DMS153 (cell line): ENCODE measurements around the gene TJP3.

Experiments
- DNase-seq: peaks from one replicate; lab custom pipeline; 2025; lab: John Stamatoyannopoulos, UW

Gene TJP3

DNA sequence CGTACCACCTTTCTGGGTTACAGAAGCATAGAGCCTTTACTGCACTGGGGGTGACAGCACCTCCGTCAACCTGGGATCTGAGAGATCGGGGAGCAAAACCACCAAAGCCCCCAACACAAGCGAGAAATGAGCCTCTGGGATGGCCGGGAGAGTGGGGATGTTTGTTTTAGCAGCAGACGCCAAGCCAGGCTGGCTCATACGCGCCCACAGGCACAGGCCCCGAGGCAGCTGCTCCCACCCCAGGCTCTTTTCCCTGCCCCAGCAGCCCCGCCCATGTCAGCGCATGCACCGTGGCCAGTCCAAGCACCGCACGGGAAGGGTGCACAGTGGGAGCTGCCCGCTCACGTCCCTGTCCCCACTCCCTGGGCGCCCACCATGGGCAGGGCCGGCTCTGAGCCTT lies 16.5 kb upstream of the TJP3 start:
- no peak for DNase-seq

DNA sequence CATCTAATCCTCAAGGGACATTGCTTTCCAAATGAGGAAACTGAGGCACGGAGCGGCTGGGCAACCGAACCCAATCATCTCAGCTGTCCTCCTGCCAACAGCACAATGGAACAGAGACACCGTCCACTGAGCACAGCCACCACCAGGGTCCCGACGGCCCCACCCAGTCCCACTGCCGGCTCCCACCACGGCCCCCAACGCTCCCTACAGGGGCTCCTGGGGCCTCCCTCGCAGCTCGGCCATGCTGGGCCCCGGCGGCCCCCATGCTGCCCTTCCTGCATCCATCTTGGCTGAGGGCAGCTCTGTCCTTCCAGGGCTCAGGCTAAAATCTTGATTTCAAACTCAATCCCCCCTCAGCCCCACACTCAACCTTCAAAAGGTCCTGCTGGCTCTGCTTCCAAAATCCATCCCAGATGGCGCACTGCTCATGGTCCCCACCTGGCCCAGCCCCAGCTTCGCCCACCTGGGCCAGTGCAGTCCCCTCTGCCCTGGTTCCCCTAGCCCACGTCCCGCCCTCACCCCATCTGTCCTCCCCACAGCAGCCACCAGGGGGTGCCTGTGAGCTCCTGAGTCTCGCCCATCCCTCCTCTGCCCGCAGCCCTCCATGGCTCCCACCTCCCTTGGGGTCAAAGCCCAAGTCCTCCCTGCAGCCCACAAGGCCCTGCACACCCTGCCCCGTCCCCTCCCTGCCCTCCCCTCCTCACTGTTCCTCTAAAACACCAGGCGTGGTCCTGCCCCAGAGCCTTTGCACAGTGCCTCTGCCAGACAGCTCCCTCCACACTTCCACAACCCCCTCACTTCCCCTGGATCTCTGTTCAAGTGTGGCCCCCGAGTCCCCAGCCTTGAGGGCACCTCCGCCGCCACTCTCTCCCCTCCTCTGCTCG lies 15.8 kb upstream of the TJP3 start:
- DNase-seq: no peak

GRCh38 chr19:3693025-3693925 lies 14.9 kb upstream of the TJP3 start:
- no peak for DNase-seq

DNA sequence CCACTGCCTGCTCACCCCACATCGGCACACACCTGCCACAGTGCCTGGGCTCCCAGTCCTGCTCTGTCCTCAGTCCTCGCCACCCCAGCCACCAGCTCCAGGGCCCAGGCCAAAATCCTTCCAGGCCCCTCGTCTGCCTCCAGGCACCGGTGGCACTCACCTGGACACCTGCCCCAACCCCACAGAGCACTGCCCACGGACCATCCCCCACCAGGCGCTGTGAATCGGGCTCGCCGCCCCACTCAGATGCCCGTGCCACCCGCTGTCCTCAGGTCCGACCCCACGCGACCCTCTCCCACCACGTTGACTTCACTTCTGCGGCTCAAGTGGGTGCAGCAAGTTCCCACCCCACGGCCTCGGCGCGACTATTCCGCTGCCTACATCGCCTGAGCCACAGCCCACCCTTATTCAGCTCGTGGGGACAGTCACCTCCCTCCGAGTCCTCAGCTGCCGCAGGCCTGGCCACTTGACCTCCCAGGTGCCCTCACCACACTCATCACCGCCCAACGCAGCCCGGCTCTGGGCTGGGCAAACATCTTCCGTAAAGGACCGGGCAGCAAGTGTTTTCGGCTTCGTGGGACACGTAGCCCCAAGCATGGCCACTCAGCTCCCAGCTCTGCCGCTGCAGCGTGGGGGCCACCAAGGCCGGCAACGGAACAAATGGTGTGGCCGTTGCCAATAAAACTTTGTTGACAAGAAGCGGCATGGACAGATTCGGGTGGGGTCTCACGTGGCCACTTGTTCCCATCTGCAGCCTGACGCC lies 13.6 kb upstream of the TJP3 start:
- DNase-seq: no peak

GRCh38 chr19:3695124-3695733 lies 13.0 kb upstream of the TJP3 start:
- no peak for DNase-seq

DNA sequence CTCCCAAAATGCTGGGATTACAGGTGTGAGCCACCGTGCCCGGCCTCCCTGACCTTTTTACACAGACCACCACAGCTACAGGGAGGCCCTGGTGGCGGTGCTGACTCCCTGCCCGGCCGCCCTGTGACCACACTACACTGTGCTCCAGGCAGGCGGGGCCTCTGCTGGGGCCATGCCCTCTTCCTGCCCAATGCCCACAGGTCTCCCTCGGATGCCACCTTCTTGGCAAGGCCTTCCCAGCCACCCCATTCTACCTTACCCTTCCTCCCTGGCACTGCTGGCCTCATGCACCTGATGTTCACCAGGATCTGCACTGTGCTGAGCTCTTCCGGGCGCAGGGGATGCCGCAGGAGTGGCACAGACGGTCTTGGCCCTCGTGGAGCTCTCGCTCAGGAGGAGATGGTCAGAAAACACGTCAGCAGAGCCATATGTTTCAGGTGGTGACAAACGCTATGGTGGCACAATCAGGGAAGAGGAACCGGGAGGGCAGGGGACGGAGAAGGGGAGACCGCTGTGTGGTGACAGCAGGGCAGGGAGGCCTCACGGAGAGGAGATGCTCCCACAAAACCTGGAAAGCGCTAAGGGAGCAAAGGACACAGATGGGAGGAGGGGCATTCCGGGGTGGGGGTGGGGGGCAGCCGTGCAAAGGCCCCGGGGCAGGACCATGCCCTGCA lies 12.1 kb upstream of the TJP3 start:
- DNase-seq: no peak

DNA sequence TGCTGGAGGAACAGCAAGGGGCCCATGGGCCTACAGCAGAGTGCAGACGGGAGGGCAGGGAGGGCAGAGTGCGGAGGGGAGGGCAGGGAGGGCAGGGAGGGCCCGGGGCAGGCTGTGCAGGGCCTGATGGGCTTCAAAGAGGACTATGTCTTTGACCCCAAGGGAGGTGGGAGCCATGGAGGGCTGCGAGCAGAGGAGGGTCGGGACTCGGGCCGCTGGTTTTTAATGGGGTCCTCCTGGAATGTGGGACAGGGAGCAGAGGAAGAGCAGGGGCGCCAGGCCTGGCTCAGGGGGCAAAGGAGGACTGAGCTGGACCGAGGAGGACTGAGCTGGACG lies 11.6 kb upstream of the TJP3 start:
- DNase-seq: no peak

- DNase-seq: no peak
These were observed 11.1 kb upstream of the TJP3 start for GRCh38 chr19:3697094-3697493.

- DNase-seq: no peak
These were observed 10.4 kb upstream of the TJP3 start for GRCh38 chr19:3697671-3698385.

DNA sequence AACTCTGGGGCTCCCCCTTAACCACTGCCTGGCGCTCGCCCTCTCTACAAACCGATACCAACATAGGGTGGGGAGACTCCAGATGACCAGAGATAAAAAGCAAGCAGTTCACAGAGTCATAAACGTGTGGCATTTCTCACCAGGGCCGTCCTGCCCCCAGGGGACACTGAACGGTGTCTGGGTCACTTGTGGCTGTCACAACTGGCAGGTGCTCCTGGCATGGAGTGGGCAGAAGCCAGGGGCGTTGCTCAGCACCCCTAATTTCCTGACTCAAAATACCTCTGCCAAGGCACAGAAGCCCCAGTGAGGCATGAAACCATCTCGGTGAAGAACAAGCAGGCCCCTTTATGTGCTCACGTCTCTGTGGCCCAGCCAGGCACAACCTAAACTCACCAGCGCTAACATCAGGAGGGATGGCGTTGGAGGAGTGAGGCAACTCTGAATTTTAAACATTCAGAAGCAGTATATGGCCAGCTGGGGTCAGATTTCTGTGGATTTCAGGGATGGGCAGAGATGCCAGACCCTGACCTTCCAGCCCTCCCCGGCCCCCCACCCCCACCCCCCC lies 9.7 kb upstream of the TJP3 start:
- no peak for DNase-seq

DNA sequence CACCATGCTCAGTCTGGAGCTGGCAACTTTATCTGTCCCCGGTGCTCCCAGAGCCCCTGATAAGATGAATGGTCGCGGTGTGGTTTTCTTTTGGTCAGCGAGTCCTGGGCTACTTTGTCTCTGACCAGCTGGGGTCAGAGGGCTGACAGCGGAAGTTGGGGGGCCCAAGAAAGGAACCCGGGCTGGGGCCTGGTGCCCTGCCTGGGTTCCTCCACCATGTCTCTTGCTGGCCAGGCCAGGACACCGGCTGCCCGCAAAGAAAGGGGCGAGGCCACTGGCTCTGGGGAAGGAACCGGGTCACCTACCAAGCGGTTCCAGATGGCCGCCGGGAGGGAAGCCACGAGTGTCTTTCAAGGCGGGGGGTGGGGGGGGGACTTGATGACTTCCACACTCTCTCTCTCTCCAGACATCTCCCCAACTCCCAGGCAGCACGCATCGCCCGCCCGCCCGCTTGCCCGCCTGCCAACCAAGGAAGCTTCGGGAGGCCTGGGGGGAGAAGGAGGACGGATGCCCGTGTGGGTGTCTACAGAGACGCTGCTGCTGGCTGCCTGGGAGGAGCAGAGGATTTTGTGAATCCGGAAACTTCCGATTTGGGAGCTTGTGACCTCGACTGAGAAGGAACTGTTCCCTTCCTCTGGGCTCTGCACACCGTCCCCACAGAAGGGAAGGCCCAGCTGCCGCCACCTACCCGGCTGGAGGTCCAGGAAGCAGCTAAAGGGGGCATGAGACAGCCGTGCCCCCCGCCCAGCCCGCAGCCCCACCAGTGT lies 9.0 kb upstream of the TJP3 start:
- no peak for DNase-seq

GRCh38 chr19:3699741-3700241 lies 8.4 kb upstream of the TJP3 start:
- no peak for DNase-seq

DNA sequence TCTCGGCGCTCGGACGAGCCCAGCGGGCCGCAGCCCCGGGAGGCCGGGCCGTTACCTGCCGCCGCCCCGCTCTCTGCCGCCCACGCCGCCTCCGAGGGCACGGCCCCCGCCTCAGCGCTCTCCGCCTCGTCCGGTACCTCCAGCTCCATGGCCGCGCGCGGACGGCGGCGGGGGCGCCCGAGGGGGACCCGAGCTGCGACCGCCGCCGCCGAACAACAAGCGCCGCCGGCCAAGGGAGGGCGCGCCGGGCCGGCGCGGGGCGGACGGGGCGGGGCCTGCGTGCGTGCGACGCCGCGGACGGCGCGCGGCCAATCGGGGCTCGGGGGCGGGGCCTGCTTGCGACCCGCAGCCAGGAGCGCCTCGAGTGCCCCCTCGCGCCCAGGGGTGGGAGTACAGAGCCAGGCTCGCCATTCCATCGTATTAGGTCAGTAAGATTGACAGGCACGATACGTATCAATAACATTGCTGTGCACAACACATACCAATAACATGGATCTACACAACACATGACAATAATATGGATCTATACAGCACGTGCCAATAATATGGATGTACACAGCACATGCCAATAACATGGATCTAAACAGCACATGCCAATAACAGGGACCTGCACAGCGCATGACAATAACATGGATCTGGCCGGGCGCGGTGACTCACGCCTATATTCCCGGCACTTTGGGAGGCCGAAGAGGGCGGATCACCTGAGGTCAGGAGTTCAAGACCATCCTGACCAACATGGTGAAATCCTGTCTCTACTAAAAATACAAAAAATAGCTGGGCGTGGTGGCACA lies 7.7 kb upstream of the TJP3 start, which contains the start of gene PIP5K1C:
TSS of gene PIP5K1C (minus strand) at position 227 of the 791 bp plus-strand sequence. CDS start at position 149, 78 bp downstream.
- DNase-seq: peak; percentile 75

DNA sequence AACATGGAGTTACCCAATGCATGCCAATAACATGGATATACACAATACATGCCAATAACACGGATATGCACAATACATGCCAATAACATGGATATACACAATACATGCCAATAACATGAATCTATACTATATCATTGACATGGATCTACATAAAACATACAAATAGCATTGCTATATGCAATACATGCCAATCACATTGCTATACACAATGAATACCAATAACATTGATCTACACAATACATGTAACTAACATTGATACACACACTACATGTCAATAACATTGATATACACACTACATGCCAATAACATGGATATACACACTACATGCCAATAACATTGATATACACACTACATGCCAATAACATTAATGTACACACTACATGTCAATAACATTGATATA lies 7.0 kb upstream of the TJP3 start:
- DNase-seq: no peak

DNA sequence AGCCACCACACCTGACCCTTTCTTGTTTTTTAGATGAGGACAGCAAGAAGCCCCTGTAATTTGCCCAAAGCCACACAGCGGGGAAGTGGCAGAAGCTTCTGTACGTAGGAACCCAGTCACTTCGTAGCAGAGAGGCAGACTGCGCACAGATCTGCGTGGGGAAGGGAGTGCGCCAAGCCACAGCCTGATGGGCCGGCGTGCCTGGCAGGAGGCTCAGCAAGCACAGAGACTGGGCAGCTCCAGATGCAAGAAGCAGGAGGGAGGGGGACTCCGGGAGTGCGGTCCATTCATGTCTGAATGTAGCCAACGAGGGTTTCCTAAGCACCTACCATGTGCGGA lies 347 bp upstream of the TJP3 start:
- DNase-seq: no peak

- peak; percentile 87 for DNase-seq
These were observed 2.2 kb downstream of the TJP3 start for GRCh38 chr19:3710265-3710812.

DNA sequence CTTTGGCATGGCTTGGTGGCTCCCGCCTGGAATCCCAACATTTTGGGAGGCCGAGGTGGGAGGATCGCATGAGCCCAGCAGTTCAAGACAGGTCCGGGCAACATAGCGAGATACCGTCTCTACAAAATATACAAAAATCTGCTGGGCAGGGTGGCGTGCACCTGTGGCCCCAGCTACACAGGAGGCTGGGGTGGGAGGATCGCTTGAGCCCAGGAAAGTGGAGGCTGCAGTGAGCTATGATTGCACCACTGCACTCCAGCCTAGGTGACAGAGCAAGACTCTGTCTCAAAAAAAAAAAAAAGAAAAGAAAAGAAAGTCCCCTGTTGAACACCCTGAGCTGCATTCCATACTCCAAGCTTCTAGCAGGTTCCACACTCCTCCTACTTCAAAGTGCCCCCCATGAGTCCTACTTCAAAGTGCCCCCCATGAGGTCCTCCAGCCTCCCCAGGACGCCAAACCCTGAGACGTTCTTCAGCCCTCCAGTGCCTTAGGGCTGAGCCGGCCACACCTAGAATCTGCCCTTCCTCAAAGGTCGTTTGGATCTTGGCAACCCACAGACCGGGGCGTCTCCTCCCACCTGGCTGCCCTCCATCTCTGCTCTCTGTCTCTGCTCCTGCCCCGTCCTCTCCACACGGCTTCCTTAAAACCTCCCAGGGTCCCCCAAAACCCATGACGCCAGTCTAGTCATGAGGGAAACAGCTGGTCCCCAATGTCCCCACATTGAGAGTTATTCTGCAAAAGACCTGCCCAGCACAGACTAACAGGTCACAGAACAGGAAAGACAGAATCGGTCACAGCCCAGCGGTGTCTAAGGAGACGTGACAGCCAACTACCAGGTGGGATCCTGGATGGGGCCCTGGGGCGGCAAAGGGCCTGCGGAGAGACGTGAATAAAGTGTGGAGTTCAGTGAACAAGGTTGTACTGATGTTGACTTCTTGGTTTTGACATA lies 4.8 kb downstream of the TJP3 start:
- no peak for DNase-seq
